HG02870 (cell line): ENCODE data around the gene EPHB2.

ENCODE experiments used
- ATAC-seq: cut with Tn5 transposase; IDR thresholded peaks from one replicate; pipeline ENCODE4 v1.9.1; 2021; ENCODE audit warnings: mild to moderate bottlenecking, moderate library complexity; ENCODE audit not compliant: unreplicated experiment

EPHB2 gene

DNA sequence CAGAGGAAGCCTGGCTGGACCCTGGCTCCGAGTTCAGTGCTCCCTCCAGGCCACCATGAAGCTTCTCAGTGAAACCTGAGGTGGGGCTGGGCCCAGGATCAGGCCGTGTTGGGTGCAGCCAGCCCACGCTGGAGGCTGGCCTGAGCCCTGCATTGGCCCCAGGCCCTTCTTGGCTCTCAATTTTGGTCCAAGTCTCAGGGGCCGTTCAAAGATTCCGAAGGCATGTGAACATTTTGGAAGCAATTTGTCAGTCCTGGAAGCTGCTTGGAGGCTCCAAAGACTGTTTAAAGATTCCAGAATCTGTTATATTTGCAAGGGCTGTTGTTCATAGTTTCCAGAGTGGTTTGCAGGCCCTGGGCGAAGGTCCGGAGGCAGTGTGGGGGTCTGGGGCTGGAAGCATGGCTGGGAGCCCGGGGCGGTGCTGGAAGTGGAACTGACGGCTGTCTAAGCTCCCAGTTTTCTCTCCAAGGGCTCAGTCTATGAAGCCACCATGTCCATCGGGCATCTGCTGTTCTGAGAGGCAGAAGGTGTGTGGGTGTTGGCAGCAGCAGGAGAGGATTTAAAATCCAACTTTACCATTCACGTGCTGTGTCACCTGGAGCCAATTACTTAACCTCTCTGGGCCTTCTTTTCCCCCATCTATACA lies 104.9 kb downstream of the EPHB2 start:
- ATAC-seq = no peak

DNA sequence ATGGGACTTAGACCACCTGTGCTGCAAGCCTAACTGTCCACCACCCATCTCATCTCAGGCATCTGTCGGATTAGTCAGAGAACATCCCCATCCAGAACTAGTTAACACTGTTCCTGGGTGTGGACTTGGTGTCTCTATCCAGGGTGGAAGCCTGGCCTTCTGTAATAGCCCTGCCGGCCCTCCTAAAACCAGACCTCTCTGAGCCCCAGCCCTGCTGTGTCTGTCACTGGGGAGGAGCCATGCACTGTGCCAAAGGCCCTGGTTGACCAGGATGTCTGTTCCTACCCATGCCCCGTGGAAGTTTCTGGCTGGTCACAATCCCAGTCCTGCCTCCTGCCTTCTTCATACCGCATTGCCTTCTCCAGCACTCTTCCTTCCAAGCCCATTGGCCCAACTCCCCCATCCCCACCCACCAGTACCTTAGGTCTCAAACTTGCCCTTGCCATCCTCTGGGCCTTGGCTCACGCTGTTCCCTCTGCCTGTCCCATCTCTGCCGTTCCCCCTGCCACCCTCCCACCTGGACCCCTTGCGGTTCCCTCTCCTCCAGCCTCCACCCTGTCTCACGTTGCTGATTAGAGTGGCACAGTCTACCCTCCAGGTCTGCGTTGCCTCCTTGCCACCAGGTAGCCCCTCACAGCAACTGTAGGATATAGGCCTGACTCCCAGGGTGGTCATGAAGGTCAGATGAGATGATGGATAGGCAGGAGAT lies 105.6 kb downstream of the EPHB2 start:
- no peak for ATAC-seq

DNA sequence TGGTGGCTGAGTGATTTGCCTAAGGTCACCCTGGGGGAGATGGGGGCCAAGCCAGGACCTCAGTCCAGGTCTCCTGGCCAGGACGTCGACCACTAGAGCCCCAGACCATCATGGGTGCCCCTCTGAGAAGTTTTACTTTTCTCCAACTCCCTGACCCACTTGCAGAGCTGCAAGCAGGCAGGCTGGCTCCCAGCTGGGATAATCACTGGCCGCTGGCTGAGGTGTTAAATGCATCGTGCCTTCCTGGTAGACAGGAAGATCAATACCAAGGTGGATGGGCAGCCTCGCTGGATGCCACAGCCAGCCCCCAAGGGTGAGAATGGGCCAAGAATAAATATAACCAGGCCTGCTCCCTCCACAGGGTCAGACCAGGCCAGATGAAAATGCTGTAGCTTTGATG lies 106.2 kb downstream of the EPHB2 start:
- ATAC-seq = no peak

DNA sequence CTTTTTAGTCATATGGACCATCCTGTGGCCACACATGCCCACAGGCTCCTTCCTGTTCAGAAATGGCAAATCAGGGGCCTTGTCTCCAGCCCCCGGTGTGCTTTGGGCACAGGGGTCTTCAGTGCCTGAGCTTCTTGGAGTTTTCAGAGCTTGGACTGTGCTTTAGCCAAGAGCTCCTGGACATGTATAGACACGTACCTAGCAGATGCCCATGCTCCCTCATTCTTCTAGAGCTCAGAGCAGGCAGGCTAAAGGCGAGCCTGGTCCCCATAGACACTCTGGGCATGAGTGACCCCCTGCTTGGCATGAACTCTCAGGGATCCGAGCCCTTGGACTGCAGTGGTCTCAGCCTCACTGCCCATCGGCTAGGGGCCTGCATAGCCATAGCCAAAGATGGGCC lies 106.8 kb downstream of the EPHB2 start:
- no peak for ATAC-seq

DNA sequence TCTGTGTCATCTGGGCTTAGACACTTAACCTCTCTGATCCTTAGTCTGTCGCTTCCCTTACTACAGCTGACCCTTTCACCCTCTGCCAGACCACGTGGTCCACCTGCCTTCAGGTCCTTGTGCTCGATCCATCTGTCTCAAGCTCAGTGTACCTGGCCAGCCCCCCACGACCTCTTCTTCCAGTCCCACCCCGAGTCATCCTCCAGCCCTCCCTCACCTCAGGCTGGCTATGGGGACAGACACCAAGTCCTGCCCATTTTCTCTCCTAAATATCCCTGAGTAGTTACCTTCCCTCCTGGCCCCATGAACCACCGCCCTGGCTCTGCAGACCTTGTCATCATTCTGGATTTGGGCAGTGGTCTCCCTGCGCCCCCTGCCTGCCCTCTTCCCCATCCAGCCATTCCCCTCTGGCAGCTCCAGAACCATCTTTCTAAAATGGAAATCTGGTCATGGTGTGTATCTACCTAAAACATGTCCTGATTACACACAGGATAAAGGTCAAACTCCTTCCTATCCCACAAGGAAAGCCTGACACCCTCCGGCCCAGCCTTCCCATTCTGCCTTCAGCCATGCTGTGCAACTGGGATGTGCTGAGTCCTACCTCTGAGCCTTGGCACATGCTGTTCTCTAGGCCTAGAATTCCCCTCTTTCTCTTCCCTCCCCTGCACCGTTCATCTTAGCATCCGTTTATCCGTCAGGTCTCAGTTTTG lies 107.6 kb downstream of the EPHB2 start:
- ATAC-seq = no peak

DNA sequence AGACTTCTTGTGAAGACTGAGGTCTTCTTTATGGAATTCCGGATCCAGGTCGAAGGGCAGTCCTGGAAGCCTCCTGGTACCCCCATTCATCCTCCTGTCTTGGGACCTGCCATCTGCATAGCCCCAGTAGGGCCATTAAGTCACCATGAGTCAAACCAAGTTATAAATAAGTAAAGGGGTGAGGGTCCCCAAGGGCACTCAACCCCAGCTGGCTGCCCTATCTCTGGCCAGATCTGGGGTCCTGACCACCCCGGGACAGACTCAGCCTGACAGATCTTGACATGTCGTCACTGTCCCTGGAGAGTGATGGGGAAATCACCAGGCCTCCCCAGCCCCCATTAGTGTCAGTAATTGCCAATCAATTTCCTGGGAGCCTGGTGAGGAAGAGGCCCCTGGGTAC lies 108.7 kb downstream of the EPHB2 start:
- ATAC-seq = no peak

DNA sequence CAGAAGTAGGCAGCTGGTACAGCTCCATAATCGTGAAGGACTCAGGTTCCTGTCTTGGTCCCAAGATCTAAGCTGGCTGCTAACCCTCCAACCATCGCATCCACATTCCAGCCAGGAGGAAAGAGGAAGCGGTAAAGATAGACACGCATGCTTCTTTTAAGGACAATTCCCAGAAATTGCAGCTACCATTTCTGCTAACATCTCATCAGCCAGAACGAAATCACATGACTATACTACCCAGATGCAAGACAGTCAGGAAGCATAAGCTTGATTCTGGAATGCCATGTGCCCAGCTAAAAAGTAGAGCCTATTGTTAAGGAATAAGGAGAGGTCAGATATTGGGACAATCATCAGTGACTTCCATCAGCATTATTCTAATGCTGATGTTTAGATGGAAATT lies 110.4 kb downstream of the EPHB2 start:
- no peak for ATAC-seq

DNA sequence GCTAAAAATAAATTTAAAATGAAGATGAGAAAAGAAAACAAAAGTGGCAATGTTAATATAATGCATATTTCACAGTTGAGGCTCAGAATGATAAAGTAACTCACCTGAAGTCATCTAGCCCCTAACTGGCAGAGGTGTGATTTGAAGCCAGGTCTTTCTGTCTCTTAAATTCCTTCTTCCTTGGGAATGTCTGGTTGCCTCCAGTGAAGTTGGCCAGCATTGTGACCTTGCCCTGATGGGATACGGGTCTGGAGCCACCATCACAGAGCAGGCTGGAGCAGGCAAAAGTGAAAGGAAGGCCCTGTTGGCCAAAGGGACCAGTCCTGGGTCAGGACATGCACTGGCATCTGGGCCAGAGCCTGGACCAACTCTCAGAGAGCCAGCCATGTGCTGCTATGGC lies 111.7 kb downstream of the EPHB2 start:
- no peak for ATAC-seq

DNA sequence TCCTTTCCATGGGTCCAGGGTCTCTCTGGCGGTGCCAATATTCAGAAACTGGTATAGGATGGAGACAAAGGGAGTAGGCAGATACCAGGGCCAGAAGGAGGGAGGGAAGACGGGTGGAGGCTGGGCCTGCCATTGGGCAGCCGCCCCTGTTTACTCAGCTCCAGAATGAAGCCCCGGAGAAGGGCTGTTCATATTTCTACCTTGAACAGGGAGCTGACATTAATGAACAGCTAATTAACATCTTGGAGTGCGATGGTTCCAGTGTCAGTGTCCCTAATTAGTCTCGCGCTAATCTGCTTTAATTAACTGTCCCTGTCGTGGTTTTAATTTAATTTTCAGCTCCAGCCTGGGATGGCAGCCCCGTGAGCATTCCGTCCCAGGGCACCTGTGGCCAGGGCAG lies 113.8 kb downstream of the EPHB2 start:
- ATAC-seq = no peak

DNA sequence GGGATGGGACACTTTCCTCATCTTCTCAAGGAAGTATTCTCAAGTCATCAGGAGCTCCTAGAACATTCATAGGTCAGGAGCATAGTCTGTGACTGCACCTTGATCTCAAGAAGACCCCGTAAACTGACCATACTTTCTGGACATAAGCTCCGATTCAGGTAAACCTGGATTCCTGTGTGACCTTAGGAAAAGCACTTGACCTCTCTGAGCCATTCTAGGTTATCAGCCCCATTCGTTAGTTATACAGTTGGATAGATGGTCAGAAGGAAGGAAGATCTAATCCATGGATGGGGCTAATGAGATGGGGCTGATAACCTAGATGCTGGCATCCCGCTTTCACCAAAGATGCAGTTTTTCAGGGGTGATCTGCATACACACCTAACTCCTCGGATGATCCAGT lies 114.3 kb downstream of the EPHB2 start:
- no peak for ATAC-seq

DNA sequence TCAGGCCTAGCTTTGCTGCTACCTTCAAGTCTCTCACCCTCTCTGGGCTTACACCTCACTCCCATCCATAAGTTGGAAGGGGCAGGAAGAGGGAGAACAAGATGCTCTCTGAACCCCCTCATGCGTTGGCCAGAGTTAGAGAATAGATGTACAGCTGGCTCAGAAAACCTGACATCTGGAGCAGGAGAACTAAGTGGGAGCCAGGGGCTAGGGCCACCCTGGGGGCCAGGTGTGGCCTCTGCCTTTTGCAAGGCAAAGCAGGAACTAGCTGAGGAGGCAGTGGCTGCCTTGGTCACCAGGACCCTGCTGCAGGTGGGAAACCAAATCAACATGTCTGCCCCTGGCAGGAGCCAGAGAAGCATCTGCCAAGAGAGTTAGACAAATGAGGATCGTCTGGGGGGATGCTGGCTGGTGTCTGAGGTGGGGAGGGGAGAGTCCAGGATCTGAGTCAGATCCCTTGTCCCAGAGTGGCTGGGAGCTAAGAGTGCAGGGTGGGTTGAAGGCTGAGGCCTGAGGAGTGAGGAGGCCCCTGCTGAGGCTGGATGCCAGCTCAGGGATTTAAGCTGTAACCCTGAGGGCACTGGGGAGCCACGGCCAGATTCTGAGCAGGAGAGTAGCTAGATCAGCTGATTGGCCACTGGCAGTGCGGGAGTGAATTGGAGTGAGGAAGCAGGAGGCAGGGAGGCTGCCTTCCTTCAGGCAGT lies 115.0 kb downstream of the EPHB2 start:
- no peak for ATAC-seq

DNA sequence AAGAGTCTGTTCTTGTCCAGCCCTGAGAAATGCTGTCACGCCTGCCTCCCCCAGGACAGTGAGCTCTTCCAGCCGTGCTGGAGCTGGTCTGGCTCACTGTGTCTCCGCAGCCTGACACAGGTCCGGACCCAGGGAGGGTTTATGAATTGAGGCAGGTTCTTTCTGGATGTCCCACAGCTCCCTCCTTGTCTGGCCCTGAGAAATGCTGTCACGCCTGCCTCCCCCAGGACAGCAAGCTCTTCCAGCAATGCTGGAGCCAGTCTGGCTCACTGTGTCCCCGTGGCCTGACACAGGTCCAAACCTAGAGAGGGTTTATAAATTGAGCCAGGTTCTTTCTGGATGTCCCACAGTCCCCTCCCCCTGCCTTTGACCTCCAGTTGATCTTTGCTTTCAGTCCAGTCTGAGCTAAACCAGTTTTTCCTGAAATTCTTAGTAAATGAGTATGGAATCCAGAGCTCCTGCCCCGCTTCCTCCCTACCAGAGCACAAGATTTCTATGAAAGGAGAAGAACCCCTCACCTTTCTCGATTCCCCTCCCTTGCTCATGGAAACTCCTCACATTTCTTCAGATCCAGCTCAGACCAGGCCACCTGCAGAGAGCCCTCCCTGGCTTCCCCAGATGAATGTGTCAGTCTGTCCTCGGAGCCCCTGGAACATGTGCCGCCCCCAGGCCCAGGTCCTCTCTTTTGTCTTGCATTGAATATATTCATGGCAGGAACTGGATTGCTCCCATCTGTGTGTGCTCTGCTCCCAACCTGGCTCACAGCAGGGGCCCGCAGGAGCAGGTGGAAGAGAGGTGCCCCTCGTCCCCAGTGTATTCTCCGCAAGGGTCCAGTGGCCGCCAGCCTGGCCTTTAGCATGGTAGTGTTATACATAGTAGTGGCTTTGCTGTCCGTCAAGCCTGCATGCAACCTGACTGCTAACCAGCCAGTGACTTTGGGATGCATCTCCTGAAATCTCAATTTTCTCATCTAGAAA lies 116.3 kb downstream of the EPHB2 start:
- ATAC-seq = no peak

DNA sequence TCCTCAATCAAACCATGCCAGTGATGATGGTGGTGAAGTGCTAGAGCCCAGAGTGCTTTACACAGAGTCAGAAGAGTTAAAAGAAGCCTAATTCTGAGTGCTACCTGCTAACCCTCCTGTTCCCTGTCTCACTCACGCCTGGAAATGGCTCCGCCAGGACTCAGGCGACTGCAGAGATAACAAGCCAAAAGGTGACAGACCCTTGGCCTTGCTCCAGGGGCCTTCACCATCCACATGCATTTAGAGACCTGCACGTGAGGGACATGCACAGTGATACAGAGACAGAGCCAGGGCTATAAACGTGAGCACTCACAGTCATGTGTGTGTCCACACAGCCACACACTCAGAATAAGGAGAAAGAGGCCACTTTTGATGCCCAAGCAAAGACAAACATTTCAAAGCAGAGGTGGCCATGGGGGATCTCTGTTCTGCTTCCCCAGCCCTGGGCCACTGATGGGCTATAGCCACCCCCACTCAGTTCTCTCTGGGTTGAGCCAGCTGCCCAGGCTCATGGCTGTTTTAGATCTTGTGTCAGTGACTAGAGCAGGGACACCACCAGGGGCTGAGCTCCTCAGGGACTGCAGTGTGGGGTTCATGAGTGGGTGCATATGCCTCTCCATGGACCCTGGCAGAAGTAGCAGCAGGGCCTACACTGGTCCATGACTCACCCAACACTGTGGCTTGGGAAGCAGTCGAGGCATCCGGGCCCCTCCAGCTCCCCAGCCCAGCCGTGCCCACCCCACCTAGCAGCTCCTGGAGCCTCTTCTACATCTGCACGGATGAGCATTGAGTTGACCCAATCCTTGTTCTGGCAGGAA lies 117.2 kb downstream of the EPHB2 start:
- ATAC-seq = no peak

DNA sequence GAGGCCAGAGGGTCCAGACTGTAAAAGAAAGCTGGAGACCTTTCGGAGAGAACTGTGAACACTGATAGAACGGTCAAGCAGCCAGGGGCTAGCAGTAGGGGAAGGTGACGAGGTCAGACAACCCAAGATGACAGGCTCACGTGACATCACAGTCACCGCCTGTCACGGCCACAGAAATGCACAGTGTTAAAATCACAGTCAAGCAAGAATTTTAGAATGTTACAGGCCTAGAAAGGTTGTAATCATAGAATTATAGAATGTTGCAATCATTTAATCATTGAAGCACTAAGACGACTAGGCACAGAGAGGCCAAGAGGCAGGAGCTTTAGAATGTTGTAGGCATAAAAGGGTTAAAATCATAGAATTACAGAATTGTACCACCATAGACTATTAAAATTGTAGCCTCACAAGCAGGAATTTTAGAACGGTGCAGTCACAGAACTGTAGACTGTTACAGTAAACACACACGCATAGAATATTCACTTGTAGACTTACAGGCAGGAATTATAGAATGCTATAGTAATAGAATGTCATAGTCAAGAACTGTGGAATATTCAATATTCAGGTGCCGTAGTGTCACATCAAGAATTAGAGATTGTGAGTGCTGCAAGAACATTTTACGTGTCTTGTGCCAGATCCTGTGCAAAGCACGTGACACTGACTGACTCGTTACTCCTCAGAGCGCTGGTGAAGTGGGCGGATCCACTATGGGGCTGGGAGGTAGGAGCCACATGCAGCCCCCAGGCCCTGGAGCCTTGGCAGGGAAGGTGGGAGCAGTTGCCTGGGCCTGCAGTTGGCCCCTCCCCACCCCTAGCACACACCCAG lies 118.1 kb downstream of the EPHB2 start:
- ATAC-seq = no peak

DNA sequence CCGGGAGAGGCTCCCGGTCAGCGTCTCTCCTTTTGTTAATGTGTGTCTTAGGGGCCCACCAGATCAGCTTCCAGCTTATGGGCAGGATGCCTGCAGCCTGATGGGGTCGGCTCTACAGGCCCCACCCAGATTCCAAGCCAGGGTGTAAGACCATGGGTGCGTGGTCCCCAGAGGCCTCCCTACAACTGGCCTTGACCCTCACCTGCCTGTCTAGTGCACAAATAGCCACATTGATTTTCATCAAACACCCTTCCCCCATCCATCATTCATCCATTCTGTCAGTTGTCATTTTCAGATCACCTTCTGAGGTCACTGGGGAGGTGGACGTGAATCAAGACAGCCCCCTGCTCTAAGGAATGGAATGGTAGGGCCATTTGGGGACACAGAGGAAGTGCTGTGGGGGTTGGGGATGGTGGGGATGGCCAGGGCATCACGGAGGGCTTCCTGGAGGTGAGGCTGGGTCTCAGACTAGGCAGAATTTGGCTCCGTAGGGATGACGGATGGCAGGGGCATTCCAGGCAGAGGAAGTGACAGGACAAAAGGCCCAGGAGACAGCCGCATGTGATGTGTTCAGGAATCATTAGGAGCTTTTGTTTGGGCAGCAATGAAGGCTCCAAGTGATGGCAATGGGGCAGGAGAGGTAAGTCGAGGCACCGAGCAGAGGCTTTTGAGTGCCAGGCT lies 118.8 kb downstream of the EPHB2 start:
- no peak for ATAC-seq

DNA sequence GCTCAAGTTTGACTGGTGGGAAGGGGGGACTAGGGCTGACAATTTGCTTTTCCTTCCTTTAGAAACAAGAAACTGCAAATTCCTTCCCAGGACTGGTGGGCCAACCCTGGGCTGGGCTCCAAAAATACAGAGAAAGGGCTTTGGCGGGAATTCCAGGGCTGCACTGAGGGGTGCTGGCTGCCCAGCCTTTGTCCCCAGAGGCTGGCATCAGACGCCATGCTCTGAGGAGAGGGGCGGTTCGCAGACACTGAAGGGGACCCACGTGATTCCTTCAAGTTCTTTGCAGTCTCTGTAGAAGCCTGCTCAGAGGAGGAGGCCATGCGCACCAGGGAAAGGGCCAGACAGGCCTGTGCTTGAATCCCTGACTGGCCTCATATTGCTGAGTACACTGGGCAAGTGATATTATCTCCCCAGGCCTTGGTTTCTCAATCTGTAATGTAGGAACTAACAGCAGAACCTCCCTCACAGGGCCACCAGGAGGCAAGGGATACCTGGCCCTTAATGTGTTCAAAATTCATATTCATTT lies 119.5 kb downstream of the EPHB2 start:
- ATAC-seq = no peak

DNA sequence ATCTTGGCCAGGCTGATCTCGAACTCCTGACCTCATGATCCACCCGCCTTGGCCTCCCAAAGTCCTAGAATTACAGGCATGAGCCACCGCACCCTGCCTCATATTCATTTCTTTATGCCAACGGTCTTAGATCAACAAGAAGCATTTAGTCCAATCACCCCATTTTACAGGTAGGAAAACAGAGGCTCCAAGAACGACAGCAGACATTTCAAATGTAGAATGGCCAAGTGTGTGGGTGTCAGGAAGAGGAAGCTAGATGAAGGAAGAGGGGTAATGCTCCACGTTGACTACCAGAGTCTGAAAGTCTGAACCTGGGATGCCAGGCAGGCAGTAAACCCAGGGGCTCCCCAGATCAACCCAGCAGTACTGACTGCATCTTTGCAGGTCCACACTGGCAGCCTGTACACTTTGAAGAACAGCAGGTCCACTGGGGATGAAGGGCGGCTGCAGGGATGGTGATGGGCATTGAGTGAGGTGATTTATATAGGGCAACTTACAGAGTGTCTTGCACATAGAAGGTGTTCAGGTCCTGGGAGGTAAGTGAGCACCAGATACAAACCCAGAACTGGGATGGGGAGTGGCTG lies 120.2 kb downstream of the EPHB2 start:
- ATAC-seq = no peak
